K562 (cell line): ENCODE measurements around the gene MRFAP1. TPM values are rescaled to one million over a fixed set of nuclear protein-coding genes. Genes with fewer than 3 reads are reported as not detected.

Experiments used
- ATF3 ChIP-seq, 2 experiments: fragments of 450-650 bp in 1 of 2; sonication (generic) in 1 of 2; formaldehyde crosslinking in 1 of 2; IDR thresholded peaks in 1 of 2; conservative IDR thresholded peaks in 1 of 2; 2 replicates each; pipeline versions ENCODE4 v1.6.1 to v1.8.1; 2016 to 2023; ENCODE audit warnings: mild to moderate bottlenecking in 2 of 2, moderate library complexity in 2 of 2, inconsistent platforms in 1 of 2, missing genetic modification reagents in 1 of 2
- CTCFL ChIP-seq: IDR thresholded peaks from 2 replicates; pipeline ENCODE4 v1.6.1; 2011; ENCODE audit warnings: borderline replicate concordance, low read depth, mild to moderate bottlenecking, moderate library complexity, low read length; ENCODE audit not compliant: insufficient read depth, poor library complexity, severe bottlenecking
- GABPA ChIP-seq: fragments of 200-800 bp; sonication (Bioruptor generic); conservative IDR thresholded peaks from 2 replicates; pipeline ENCODE4 v1.6.1; 2016; ENCODE audit warnings: low read depth, missing genetic modification characterization, missing compliant biosample characterization
- HDAC8 ChIP-seq: fragments of 450-650 bp; IDR thresholded peaks from 2 replicates; pipeline ENCODE4 v1.6.1; 2016; ENCODE audit warnings: mild to moderate bottlenecking, missing genetic modification characterization, moderate library complexity, missing compliant biosample characterization
- ID3 ChIP-seq, 2 experiments: fragments of 250-450 bp in 1 of 2; fragments of 450-650 bp in 1 of 2; sonication (Bioruptor Pico) in 1 of 2; IDR thresholded peaks; 2 replicates each; pipeline versions ENCODE4 v1.6.1 to v1.8.0; 2016 to 2021; ENCODE audit warnings: mild to moderate bottlenecking in 2 of 2, moderate library complexity in 2 of 2, missing compliant biosample characterization in 1 of 2, missing genetic modification characterization in 1 of 2
- MAZ ChIP-seq, 2 experiments: fragments of 450-650 bp in 1 of 2; sonication (generic) in 1 of 2; formaldehyde crosslinking; IDR thresholded peaks in 1 of 2; conservative IDR thresholded peaks in 1 of 2; 2 replicates each; pipeline versions ENCODE4 v1.4.0 to v1.5.0; 2020; ENCODE audit warnings: mild to moderate bottlenecking in 1 of 2, missing genetic modification reagents in 1 of 2
- PTBP1 ChIP-seq: fragments of 200-400 bp; formaldehyde crosslinking; IDR thresholded peaks from 2 replicates; pipeline ENCODE4 v1.6.1; 2017; ENCODE audit warnings: low read depth, low read length
- SAFB ChIP-seq: fragments of 200-400 bp; formaldehyde crosslinking; IDR thresholded peaks from 2 replicates; pipeline ENCODE4 v1.6.1; 2017; ENCODE audit warnings: low read depth, low read length, borderline replicate concordance
- TRIM25 ChIP-seq: fragments of 450-650 bp; IDR thresholded peaks from 2 replicates; pipeline ENCODE4 v1.7.0; 2016; ENCODE audit warnings: borderline replicate concordance
- ZNF134 ChIP-seq: fragments of 250-450 bp; sonication (Bioruptor Pico); conservative IDR thresholded peaks from 2 replicates; pipeline ENCODE4 v1.4.0; 2020
- ZNF224 ChIP-seq: sonication (generic); formaldehyde crosslinking; IDR thresholded peaks from 2 replicates; pipeline ENCODE4 v1.8.0; 2022; ENCODE audit warnings: mild to moderate bottlenecking, missing genetic modification reagents
- ZNF766 ChIP-seq: fragments of 200-800 bp; sonication (Bioruptor generic); conservative IDR thresholded peaks from 2 replicates; pipeline ENCODE4 v1.6.1; 2016; ENCODE audit warnings: missing genetic modification characterization, missing compliant biosample characterization
- ZNF830 ChIP-seq: fragments of 250-450 bp; sonication (Bioruptor Pico); IDR thresholded peaks from 2 replicates; pipeline ENCODE4 v1.5.0; 2021; ENCODE audit warnings: mild to moderate bottlenecking
- polyA plus RNA-seq, 8 experiments: library from polyadenylated mRNA; depleted of rRNA in 4 of 8; stranded (reverse) in 5 of 8; unstranded in 3 of 8; fragments of >200 nt; fragmentation: Nextera tagmentation in 2 of 8; fragmentation: Illumina TruSeq in 1 of 8; extraction: Ambion mirVana in 2 of 8; extraction: Trizol in 1 of 8; gene quantifications; 2 replicates each; pipeline versions ENCODE4 v1.2.1 to v1.2.3, GENCODE V29; 2011 to 2014; ENCODE audit warnings: inconsistent platforms in 1 of 8, missing spikeins in 1 of 8
- total RNA-seq, 7 experiments: library from RNA; depleted of rRNA in 6 of 7; stranded (reverse); fragments of >200 nt in 6 of 7; fragmentation: Illumina TruSeq in 2 of 7; extraction: Trizol in 2 of 7; gene quantifications; 2 replicates each; pipeline versions ENCODE4 v1.2.1 to v1.2.3, GENCODE V29; 2011 to 2021; ENCODE audit warnings: low replicate concordance in 1 of 7

MRFAP1 gene
- total and polyA plus RNA-seq, 9 of the 15 experiments (the other 6 are each of a cell fraction or from before 2014, with no cell fraction given) = 46.0 to 270 (median 151) TPM

GRCh38 chr4:6640292-6641163 is at the start of gene MRFAP1 (continued):
- TF ChIP-seq ID3 (CRISPR knock-in tag; IDR thresholded peaks at IDR 0.05) = no peak
- TF ChIP-seq ID3 (tag; IDR thresholded peaks at IDR 0.05) = peak; percentile 64
- no peak for TF ChIP-seq ZNF224 (CRISPR knock-in tag)
- TF ChIP-seq ZNF830 (CRISPR knock-in tag) = no peak
- peak; percentile 98 for TF ChIP-seq ZNF766
- TF ChIP-seq PTBP1 = no peak
- 0 out of 2 replicates have a peak, but pooled peaks have one; percentile 59 for TF ChIP-seq HDAC8 (tag)
- peak; percentile 57; the same call in 1 of the 2 replicates for TF ChIP-seq GABPA (tag)
- peak; percentile 67 to 79; a peak in 3 of 4 replicates for TF ChIP-seq MAZ (CRISPR knock-in tag; conservative IDR thresholded peaks at IDR 0.05 in 1 of 2, IDR thresholded peaks at IDR 0.05 in 1 of 2)
- no peak for TF ChIP-seq ZNF134
- TF ChIP-seq SAFB = no peak
- TF ChIP-seq CTCFL = no peak
- no peak for TF ChIP-seq TRIM25
- TF ChIP-seq ATF3 (IDR thresholded peaks at IDR 0.05) = peak; percentile 35; the same call in 1 of the 2 replicates
- TF ChIP-seq ATF3 (CRISPR knock-in tag; conservative IDR thresholded peaks at IDR 0.05) = 0 out of 2 replicates have a peak, but pooled peaks have one; percentile 25
